ENCODE results near the gene RNF157.
"Not testable (repeated sequence)": the region's sequence is repeated elsewhere in the genome, so short reads cannot be mapped to it uniquely, and the experiment has no call there.

RNF157 gene

GRCh38 chr17:76260220-76260619 is 19.9 kb upstream of the RNF157 start:
- Histone ChIP-seq H3K36me3 (ENCODE audit: control insufficient read depth, insufficient read depth, low read length) (no peaks in the 10 kb centered on the region), H3K27ac (no peak overlapping the region), H3K27me3 (ENCODE audit: control insufficient read depth, insufficient read depth, low read length) (no peaks in the 10 kb centered on the region), H3K4me2 (ENCODE audit: low read length) (no peak overlapping the region), H3K4me3 (ENCODE audit: low read depth, low read length) (no peak overlapping the region), H2AFZ (no peak overlapping the region), H3K9me3 (ENCODE audit: control insufficient read depth, low read length) (no peaks in the 10 kb centered on the region), H3K9ac (no peak overlapping the region), H3K4me1 (peaks cover 16% of the 10 kb centered on the region), H3K79me2 (no peaks in the 10 kb centered on the region)
- no peak for TF ChIP-seq CTCF (IDR thresholded peaks at IDR 0.05)

GRCh38 chr17:76256430-76257050 is 16.2 kb upstream of the RNF157 start:
- H3K4me3 ChIP-seq (ENCODE audit: low read depth, low read length); H3K79me2 ChIP-seq; H3K27ac ChIP-seq; H3K9ac ChIP-seq; H3K36me3 ChIP-seq (ENCODE audit: control insufficient read depth, insufficient read depth, low read length); H3K4me2 ChIP-seq (ENCODE audit: low read length); H3K27me3 ChIP-seq (ENCODE audit: control insufficient read depth, insufficient read depth, low read length); H3K4me1 ChIP-seq; H2AFZ ChIP-seq; H3K9me3 ChIP-seq (ENCODE audit: control insufficient read depth, low read length): not testable (repeated sequence)

DNA sequence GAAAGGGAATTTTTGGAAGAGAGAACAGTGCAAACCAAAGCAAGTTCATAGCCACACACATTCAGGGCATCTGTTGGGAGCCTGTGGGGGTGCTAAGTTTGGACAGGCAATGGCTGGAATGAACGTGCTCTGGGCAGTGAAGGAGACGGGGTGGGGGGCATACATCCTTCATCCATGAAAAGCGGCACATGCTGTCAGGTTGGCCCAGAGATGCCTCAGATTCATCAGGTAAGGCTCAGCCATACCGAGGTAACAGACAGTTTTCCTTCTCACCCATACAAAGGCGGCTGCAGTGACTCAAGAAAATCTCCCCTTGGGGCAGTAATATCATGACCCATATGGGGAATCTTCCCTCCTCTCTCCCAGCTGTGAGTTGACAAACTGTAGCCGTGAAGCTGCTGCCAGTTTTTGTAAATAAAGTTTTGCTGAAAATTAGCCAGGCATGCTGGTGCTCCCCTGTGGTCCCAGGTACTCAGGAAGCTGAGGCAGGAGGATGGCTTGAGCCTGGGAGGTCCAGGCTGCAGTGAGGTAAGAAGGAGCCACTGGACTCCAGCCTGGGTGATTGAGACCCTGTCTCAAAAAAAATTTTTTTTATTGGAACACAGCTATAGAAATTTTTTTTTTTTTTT is 15.6 kb upstream of the RNF157 start:
- H3K4me3 ChIP-seq (ENCODE audit: low read depth, low read length): no peak overlapping the region
- no peaks in the 10 kb centered on the region for H3K4me1 ChIP-seq
- H3K27ac ChIP-seq: no peak overlapping the region
- no peaks in the 10 kb centered on the region for H3K36me3 ChIP-seq (ENCODE audit: control insufficient read depth, insufficient read depth, low read length)
- H3K9ac ChIP-seq: no peak overlapping the region
- H3K9me3 ChIP-seq (ENCODE audit: control insufficient read depth, low read length): no peaks in the 10 kb centered on the region
- no peak overlapping the region for H3K4me2 ChIP-seq (ENCODE audit: low read length)
- no peaks in the 10 kb centered on the region for H3K27me3 ChIP-seq (ENCODE audit: control insufficient read depth, insufficient read depth, low read length)
- no peak overlapping the region for H2AFZ ChIP-seq
- no peak for TF ChIP-seq CTCF (IDR thresholded peaks at IDR 0.05)
- H3K79me2 ChIP-seq: no peaks in the 10 kb centered on the region

- no peak overlapping the region for H3K9ac ChIP-seq
- no peak for TF ChIP-seq CTCF (IDR thresholded peaks at IDR 0.05)
Observed at GRCh38 chr17:76254275-76254674, 14.0 kb upstream of the RNF157 start.

DNA sequence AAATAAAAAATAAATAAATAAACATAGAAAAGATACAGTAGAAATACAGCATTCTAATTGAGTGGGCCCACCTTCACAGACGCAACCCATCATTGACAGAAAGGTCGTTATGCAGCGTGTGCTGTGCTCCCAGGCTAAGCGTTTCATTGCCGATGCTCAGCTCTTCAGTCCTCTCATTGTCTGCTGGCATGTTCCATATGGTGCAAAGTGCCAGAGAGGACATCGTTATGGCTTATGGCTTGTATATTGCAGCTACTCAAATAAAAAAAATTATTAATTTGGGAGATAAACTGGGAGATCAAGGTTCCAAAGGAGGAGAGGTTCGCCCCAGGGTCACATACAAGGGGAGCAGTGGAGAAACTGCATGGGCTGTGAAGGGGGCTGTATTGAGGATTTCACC is 13.5 kb upstream of the RNF157 start:
- H3K4me1 ChIP-seq: no peaks in the 10 kb centered on the region
- H3K4me3 ChIP-seq (ENCODE audit: low read depth, low read length): no peak overlapping the region
- no peak overlapping the region for H3K27ac ChIP-seq
- H3K27me3 ChIP-seq (ENCODE audit: control insufficient read depth, insufficient read depth, low read length): no peaks in the 10 kb centered on the region
- no peaks in the 10 kb centered on the region for H3K36me3 ChIP-seq (ENCODE audit: control insufficient read depth, insufficient read depth, low read length)
- no peak for TF ChIP-seq CTCF (IDR thresholded peaks at IDR 0.05)
- H3K79me2 ChIP-seq: no peaks in the 10 kb centered on the region
- H2AFZ ChIP-seq: no peak overlapping the region
- no peak overlapping the region for H3K9ac ChIP-seq
- no peaks in the 10 kb centered on the region for H3K9me3 ChIP-seq (ENCODE audit: control insufficient read depth, low read length)
- no peak overlapping the region for H3K4me2 ChIP-seq (ENCODE audit: low read length)

More at GRCh38 chr17:76254275-76254674, 14.0 kb upstream of the RNF157 start:
- Histone ChIP-seq H3K27ac (no peak overlapping the region), H2AFZ (no peak overlapping the region), H3K4me3 (ENCODE audit: low read depth, low read length) (no peak overlapping the region), H3K9me3 (ENCODE audit: control insufficient read depth, low read length) (no peaks in the 10 kb centered on the region), H3K4me2 (ENCODE audit: low read length) (no peak overlapping the region), H3K36me3 (ENCODE audit: control insufficient read depth, insufficient read depth, low read length) (no peaks in the 10 kb centered on the region), H3K79me2 (no peaks in the 10 kb centered on the region), H3K27me3 (ENCODE audit: control insufficient read depth, insufficient read depth, low read length) (no peaks in the 10 kb centered on the region), H3K4me1 (no peaks in the 10 kb centered on the region)

- not testable (repeated sequence) for H3K4me3 ChIP-seq (ENCODE audit: low read depth, low read length); H3K27ac ChIP-seq
Observed at GRCh38 chr17:76252967-76253766, 12.9 kb upstream of the RNF157 start.

More at GRCh38 chr17:76252967-76253766, 12.9 kb upstream of the RNF157 start:
- not testable (repeated sequence) for H3K27me3 ChIP-seq (ENCODE audit: control insufficient read depth, insufficient read depth, low read length); H3K79me2 ChIP-seq; H3K9me3 ChIP-seq (ENCODE audit: control insufficient read depth, low read length); H3K4me1 ChIP-seq; H2AFZ ChIP-seq; H3K36me3 ChIP-seq (ENCODE audit: control insufficient read depth, insufficient read depth, low read length); H3K9ac ChIP-seq; H3K4me2 ChIP-seq (ENCODE audit: low read length)

Measured in parathyroid adenoma (tissue), 2 donors.